NOMO-1 treated with dmso at 0.1 percent for 144 hours (cell line): ENCODE results near the gene RNGTT.
"Not testable (repeated sequence)": the region's sequence is repeated elsewhere in the genome, so short reads cannot be mapped to it uniquely, and the experiment has no call there.

Experiments used
- DNase-seq: peaks from one replicate; lab custom pipeline; 2025; ENCODE audit not compliant: unreplicated experiment; lab: John Stamatoyannopoulos, UW

The RNGTT gene

GRCh38 chr6:88741071-88741470 lies 222.3 kb downstream of the RNGTT start:
- no peak for DNase-seq

DNA sequence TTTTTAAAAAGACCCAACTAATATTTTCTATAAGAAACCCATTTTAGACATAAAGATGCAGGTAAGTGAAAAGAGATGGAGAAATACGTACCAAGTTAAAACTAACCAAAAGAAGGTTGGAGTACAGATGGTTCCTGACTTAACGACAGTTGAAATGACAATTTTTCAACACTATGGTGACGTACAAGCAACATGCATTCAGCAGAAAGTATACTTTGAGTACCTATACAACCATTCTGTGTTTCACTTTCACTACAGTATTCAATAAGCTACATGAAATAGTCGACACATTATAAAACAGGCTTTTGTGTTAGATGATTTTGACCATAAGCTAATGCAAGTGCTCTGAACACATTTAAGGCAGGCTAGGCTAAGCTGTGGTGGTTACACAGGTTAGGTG lies 228.9 kb downstream of the RNGTT start:
- DNase-seq = no peak

GRCh38 chr6:88730611-88731011 lies 232.8 kb downstream of the RNGTT start:
- no peak for DNase-seq

DNA sequence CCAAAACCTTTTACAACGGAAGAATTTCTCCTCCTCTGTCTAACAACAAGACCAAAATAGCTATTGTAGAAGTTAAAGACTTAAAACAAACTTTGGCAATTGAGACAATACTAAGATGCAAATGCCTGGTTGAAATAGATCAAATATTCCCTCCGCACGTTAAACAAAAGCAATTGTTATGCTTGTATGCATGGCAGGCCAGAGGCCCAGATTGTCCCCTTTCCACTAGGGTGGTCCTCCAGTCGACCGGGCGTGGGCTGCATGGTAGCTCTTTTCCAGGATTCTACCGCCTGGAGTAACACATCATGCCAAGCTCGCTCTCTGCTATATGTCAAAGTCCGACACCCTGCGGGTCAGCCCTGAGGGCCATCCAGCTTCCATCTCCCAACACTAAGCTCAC lies 234.7 kb downstream of the RNGTT start:
- no peak for DNase-seq

GRCh38 chr6:88726409-88726808 lies 237.0 kb downstream of the RNGTT start:
- not testable (repeated sequence) for DNase-seq

DNA sequence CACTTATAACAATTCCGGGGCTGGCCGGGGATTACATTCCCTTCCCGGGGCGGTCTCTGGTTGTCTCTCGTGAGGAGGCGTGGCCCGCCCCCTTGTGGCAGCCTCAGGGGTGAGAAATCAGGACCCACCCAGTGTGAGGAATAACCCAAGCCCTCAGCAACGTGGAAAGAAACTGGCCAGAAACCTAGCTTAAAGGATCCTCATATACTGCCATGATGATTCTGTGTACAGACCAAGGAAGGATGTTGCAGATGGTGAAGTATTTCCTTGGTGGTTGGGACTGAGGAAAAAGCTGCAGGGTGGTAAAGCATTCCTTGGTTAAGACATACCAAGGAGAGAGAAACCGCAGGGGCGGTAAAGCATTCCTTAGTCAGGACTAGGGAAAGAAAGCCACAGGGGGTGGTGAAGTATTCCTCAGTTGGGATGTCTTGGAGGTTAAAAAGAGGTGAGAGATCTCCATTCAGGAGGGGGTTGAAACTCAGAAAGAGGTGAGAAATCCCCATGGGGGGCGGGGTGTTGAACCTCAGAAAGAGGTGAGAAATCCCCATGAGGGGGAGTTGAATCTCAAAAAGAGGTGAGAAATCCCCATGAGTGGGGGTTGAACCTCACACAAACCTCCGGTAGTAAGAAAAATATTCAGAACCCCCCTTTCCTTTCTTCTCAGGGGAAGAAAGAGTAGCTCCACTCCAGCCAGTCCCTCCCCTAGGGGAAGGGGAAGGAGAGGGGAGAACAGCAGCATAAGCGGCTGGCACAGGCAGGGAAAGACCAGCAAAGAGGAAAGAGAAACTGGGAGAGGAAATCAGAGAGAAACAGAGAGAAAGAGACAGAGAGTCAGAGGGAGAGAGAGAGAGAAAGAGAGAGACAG lies 238.1 kb downstream of the RNGTT start:
- DNase-seq = no peak

GRCh38 chr6:88722686-88723085 lies 240.7 kb downstream of the RNGTT start:
- DNase-seq = no peak

DNA sequence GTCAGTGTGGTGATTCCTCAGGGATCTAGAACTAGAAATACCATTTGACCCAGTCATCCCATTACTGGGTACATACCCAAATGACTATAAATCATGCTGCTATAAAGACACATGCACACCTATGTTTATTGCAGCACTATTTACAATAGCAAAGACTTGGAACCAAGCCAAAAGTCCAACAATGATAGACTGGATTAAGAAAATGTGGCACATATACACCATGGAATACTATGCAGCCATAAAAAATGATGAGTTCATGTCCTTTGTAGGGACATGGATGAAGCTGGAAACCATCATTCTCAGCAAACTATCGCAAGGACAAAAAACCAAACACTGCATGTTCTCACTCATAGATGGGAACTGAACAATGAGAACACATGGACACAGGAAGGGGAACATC lies 247.0 kb downstream of the RNGTT start:
- DNase-seq = not testable (repeated sequence)

- no peak for DNase-seq
These were observed 251.0 kb downstream of the RNGTT start for GRCh38 chr6:88712243-88712936.

GRCh38 chr6:88709819-88710246 lies 253.6 kb downstream of the RNGTT start:
- DNase-seq = no peak

DNA sequence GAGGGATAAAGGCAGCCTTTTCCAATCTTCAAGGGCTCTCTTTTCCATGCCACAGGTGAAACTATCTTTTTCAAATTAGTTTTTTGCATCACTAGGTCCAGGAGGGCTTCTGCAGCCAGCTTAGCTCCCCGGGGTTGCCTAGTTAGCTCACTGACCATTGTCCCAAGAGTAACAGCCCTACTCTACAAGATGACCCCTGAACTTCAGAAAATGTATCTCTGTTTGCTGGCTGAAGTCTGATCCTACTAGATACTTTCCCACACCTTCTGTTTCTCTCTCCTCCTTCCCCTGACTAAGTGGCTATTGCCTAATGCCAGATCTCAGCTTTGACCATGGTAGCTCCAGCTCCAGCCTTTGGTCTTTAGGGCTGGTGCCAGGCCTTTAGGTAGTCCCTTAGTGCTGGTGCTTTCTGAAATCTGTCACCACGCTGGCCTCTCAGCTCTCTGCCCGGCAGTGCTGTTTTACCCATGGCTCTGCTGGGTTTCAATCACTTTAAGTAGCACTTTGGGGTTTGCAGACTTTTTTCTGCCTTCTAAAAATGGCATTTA lies 255.1 kb downstream of the RNGTT start:
- no peak for DNase-seq

- DNase-seq = no peak
These were observed 257.8 kb downstream of the RNGTT start for GRCh38 chr6:88705601-88706000.

DNA sequence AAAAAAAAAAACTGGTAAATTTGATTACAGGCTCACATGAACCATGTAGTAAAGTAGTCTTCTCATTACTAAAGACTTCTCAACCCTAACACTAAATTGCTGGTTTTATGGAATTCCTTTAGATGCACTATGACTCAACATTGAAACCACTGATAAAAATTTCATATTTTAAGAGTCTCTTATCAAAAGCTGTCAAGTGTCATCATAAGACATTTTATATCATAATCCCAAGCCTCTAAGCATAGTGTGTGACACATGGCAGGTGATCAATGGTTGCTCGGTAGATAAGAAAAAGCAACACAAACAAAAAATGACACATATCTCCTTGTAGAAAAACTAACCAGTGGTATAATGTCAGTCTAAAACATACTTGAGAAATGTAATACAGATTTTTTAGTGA lies 258.4 kb downstream of the RNGTT start:
- no peak for DNase-seq

GRCh38 chr6:88702956-88703556 lies 260.4 kb downstream of the RNGTT start:
- no peak for DNase-seq

GRCh38 chr6:88698661-88699060 lies 264.8 kb downstream of the RNGTT start:
- DNase-seq = no peak

- DNase-seq = no peak
These were observed 267.5 kb downstream of the RNGTT start for GRCh38 chr6:88695937-88696336.

DNA sequence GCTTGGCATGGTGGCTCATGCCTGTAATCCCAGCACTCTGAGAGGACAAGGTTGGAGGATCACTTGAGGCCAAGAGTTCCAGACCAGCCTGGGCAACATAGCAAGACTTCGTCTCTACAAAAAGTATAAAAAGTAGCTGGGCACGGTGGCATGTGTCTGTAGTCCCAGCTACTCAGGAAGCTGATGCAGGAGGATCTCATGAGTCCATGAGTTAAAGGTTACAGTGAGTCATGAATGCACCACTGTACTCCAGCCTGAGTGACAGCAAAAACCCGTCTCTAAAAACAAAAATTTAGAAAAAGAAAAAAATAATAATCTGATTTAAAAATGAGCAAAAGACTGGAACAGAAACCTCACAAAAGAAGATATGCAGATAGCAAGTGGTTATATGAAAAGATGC lies 279.7 kb downstream of the RNGTT start:
- no peak for DNase-seq

- no peak for DNase-seq
These were observed 282.8 kb downstream of the RNGTT start for GRCh38 chr6:88680654-88681053.

DNA sequence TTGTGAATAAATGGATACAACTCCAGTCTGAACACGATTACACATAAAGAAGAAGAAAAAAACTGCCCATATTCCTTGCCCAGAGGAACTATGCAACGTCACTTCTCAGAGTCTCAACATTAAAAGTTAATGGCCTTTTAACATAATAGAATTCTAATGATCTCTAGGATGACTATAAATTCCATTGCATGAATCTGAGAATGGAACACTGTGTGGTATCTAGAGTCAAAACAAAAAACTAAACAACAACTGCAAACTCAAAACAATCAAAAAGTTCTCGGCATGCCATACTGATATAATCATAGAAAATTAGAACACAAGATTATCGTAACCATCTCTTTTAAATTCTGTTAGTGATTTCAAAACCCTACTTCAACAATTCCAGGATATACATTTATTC lies 283.6 kb downstream of the RNGTT start:
- DNase-seq = no peak

DNA sequence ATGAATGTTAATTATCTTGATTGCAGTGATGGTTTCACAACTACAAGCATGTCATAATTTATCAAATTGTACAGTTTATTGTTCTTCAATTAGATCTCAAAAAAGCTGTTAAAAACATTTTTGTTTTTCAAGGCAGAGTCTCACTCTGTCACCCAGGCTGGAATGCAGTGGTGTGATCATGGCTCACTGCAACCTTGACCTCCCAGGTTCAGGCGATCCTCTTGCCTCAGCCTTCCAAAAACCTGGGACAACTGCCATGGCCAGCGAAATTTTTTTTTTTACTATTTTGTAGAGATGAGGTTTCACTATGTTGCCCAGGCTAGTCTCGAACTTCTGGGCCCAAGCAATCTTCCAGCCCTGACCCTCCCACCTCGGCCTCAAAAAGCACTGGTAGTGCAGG lies 286.1 kb downstream of the RNGTT start:
- no peak for DNase-seq

GRCh38 chr6:88671624-88672023 lies 291.8 kb downstream of the RNGTT start:
- DNase-seq = no peak

DNA sequence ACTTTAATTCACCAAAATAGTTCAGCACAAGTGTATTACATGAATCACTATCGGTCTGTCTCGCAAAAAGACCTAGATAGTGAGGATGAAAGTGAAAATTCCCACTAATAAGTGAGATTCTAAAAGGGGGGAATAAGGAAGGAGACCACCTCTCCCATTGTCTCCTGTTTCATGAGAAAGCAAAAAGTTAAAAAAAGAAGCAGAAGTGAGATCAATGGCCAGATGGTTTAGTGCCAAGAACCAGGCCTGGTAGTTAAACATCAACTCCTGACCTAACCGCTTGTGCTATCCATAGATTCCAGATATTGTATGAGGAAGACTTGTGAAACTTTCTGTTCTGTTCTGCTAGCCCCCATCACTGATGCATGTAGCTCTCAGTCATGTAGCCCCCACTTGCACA lies 293.0 kb downstream of the RNGTT start:
- no peak for DNase-seq
